GM19239 (cell line): Measurements from ENCODE around the gene ZNF783.
"Not testable (repeated sequence)": the region's sequence is repeated elsewhere in the genome, so short reads cannot be mapped to it uniquely, and the experiment has no call there.

Source experiments
- DNase-seq: peaks from one replicate; pipeline ENCODE4 v3.0.0; 2011; ENCODE audit warnings: low spot score; ENCODE audit not compliant: insufficient read length
- FAIRE-seq: peaks from 2 replicates; lab custom pipeline; 2011; peaks lifted over from hg19 to GRCh38; lab: Jason Lieb, UNC

Gene ZNF783

GRCh38 chr7:149295481-149295850, 33.5 kb downstream of the ZNF783 start:
- DNase-seq = no peak
- FAIRE-seq = no peak

DNA sequence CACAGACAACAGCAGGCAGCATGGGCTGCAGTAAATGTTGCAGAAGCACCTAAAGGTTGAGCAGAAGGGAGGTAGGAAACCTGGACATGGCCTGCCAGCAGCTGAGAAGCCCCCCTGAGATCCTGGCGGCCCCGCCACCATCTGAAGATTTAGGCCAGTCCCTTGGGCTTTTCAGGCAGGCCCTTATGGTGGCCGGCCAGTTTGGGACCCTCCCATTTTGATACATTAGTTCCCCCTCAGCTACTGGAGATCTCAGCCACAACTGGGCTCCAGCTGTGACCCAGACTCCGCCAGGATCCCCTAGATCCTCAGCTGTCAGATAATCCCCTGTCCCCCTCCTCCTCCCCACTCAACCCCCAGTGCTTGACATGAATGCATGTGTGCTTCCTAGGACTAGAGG, 34.4 kb downstream of the ZNF783 start:
- no peak for FAIRE-seq
- DNase-seq = no peak

GRCh38 chr7:149297034-149297755, 35.2 kb downstream of the ZNF783 start:
- DNase-seq = no peak
- no peak for FAIRE-seq

GRCh38 chr7:149300620-149301285, 38.8 kb downstream of the ZNF783 start:
- DNase-seq = no peak
- no peak for FAIRE-seq

DNA sequence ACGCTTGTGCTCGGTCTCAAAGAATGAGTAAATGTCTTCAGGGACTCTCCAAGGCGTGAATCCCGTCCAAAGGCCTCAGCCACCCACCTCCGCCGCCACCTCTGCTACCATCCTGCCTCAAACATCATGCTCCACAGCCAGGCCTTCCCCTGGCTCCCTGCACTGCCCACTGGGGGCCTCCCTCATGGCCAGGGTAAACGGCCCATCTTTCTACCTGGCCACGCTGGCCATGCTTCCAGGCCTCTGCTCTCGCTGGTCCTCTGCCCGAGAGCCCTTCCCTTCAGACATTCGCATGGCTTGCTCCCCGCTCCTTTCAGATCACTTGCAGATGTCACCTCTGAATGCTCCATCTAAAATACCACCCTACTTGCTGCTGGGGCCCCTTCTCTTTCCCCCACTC, 40.2 kb downstream of the ZNF783 start:
- DNase-seq (no peak), FAIRE-seq (no peak)

DNA sequence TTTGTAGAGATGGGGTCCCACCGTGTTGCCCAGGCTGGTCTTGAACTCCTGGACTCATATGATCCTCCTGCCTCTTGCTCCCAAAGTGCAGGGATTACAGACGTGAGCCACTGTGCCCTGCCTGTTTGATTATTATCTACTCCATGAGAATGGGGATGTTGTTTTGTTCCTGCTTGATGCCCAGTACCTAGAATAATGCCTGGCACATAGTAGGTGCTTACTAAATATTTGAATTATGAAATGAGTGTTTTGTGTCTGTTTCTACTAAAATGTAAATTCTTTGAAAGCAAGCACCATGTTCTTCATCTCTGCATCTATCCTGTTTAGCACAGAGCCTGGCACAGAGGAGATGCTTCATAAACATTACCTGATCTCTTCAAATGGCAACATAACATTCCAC, 40.9 kb downstream of the ZNF783 start:
- FAIRE-seq = no peak
- DNase-seq = no peak

GRCh38 chr7:149304006-149304405, 42.0 kb downstream of the ZNF783 start:
- FAIRE-seq (no peak), DNase-seq (no peak)

DNA sequence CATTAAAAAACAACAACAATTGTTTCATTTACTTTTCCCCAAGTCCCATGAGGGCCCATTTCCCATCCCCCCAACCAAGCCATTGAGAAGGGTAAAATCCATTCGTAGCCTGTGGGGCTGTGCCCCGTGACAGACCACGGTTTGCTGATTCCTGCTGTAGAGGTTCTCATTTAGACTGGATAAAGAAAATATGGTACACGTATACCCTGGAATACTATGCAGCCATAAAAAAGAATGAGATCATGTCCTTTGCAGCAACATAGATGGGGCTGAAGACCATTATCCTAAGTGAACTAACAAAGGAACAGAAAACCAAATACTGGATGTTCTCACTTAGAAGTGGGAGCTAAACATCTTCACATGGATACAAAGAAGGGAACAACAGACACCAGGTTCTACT, 44.9 kb downstream of the ZNF783 start:
- FAIRE-seq (no peak), DNase-seq (no peak)

DNA sequence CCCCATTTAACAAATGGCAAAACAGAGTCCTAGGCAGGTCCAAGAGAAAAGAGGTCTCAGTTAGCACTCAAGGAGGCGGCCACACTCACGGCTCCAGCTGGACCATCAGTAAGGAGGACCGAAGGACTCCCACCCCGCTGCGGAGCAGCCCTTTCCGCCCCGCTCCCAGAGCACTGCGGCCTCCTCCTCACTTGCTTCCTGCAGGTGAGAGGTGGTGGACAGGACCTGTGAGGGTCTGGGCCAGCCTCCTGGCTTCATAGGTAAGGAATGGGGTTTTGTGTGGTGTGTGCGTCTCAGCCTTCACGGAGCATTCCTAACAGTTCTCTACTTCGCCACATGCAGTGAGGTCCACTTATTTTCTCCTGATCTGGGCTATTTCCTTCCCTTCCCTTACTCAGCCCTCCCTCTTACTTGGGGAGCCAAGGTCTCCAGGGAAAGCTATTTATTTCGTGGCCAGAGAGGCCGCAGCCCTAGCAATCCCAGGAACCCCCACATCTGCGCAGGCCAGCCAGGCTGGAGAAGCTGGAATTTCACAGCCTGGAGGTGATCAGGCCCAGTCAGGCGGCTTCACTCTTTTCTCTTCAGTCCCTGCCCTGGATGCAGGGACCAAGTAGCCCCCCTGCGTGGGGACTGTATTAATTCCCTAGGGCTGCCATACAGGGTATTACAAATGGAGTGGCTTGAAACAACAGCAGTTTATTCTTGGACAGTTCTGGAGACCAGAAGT, 45.9 kb downstream of the ZNF783 start:
- FAIRE-seq (no peak), DNase-seq (no peak)

DNA sequence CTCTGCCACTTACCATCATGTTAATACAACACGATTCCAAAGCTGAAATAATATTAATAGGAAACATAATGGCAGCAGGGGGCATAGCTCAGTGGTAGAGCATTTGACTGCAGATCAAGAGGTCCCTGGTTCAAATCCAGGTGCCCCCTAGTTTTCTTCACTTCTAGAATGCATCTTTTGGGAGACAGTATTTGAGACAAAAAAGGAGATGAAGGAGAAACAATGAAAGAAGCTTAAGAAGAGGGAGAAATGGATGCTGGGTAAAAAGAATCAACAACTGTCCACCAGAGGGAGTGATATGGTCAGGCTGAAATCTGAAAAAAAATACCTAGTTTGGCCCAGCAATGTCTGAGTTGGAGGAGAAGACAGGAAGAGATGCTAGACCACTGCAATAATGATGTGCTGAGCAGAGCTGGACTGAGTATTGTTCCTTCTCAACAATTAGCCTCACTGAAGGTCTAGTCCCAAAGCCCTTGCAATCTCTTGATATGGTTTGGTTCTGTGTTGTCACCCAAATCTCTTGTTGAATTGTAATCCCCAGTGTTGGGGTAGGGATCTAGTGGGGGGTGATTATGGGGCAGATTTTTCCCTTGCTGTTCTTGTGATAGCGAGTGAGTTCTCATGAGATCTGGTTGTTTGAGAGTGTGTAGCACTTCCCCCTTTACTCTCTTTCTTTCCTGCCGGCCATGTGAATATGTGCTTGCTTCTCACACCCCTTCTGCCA, 48.3 kb downstream of the ZNF783 start:
- DNase-seq (peak; percentile 42), FAIRE-seq (peak; percentile 77)

DNA sequence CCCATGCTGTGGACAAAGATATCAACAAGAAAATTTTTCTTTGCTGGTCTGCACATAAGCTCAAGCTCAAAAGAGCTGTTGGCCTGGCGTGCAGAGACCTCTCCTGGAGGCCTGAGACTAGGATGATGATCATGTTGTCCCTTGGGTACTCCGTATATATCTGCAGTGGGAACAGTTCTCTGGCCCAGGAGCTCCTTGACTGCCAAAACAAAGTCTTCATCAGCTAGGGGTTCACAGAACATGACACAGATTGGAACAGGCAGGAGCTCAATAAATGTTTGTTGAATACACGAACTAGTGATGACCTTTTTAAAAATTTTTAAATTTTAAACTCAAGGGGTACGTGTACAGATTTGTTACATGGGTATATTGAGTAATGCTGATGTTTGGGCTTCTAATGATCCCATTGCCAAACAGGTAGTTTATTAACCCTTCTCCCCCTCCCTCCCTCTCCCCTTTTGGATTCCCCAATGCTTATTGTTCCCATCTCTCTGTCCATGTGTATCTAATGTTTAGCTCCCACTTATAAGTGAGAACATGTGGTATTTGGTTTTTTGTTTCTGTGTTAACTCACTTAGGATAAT, 49.1 kb downstream of the ZNF783 start:
- FAIRE-seq (no peak), DNase-seq (no peak)

- FAIRE-seq (no peak), DNase-seq (no peak)
Observed at GRCh38 chr7:149313981-149314380, 52.0 kb downstream of the ZNF783 start.

DNA sequence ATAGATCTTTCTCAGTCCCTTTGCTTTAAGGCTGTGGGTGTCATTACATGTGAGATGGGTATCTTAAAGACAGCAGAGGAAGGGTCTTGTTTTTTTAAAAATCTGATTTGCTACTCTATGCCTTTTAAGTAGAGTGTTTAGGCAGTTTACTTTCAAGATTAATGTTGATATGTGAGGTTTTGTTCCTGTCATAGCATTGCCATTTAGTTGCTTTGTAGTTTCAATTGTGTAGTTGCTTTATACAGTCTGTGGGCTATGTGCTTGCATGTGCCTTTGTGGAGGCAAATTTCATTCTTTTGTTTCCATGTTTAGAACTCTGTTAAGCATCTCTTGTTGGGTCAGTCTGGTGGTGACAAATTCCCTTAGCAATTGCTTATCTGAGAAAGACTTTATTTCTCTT, 54.6 kb downstream of the ZNF783 start:
- DNase-seq (no peak), FAIRE-seq (no peak)

GRCh38 chr7:149317496-149317895, 55.5 kb downstream of the ZNF783 start:
- DNase-seq (no peak), FAIRE-seq (no peak)

DNA sequence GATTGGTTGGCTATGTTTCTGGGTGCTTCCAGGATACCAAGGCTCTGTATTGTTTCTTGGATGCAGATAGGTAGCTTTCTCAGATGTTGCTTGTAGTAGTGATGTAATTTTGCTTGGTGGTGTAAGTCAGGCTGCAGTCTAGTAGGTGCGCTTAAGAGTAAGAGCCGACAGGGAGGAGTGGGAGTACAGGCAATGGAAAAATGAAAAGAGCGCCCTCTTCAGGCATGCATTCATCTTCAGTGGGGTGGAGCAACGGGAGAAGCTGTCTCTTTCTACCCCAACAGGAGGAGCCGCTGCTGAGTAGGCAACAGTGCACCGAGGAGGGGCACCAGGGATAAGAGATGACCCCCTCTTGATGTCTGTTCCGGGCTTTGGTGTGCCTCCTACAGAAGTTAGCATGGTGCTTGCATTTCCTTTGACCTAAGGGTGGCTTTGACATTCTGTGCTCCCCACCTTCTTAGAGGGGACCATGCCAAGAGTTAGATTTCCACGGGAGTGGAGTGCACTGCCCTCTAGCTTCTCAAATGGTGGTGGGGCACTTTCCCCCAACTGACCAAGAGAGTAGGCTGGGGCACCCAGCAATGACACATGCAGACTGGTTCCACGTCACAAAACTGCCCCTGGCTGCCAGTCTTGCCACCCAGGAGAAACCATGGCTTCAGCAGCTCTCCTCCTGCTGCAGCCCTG, 56.1 kb downstream of the ZNF783 start:
- DNase-seq = no peak
- no peak for FAIRE-seq

DNA sequence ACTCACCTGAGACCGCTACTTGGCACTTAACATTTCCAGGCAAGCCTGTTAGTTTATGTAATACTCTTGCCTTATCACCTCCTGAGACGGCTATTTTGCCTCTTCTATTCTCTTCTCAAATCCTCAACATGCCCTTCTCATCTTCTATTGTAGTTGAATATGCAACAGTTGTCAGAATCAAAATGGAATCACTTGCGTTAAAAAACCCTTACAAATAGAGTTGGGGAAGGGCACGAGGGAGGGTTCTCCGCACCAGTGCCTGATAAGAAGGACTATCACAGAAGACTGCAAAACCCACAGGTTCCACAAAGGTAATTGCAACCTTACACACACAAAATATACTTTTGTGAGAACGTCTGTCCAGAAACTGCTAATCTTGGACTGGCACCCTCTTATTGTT, 57.4 kb downstream of the ZNF783 start:
- no peak for FAIRE-seq
- DNase-seq = no peak

GRCh38 chr7:149320313-149321124, 58.5 kb downstream of the ZNF783 start:
- DNase-seq (no peak), FAIRE-seq (no peak)

GRCh38 chr7:149321125-149321905, 59.3 kb downstream of the ZNF783 start:
- not testable (repeated sequence) for FAIRE-seq, DNase-seq
